GM15510 (cell line): ENCODE data around the gene SCGB1C2.

Source experiments
- POLR2A ChIP-seq: IDR thresholded peaks from 3 replicates; pipeline ENCODE4 v1.6.1; 2011; ENCODE audit warnings: borderline replicate concordance; ENCODE audit not compliant: insufficient read length; ENCODE audit errors: extremely low read depth

The SCGB1C2 gene

DNA sequence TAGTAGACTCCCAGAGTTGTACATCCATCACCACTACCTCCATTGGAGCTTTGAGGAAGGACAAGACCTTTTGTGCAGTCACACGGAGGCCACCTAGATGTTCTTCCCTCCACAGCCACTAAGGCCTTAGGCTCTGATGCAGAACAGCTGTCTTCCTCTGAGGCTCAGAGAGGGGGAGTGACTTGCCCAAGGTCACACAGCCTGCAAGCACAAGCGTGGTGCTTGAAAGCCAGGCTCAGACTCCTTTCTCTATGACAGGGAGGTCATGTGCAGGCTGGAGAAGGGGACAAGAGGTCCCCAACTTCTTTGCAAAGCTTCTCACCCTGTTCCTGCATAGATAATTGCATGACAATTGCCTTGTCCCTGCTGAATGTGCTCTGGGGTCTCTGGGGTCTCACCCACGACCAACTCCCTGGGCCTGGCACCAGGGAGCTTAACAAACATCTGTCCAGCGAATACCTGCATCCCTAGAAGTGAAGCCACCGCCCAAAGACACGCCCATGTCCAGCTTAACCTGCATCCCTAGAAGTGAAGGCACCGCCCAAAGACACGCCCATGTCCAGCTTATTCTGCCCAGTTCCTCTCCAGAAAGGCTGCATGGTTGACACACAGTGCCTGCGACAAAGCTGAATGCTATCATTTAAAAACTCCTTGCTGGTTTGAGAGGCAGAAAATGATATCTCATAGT lies 12.7 kb downstream of the SCGB1C2 start:
- no peak for TF ChIP-seq POLR2A

DNA sequence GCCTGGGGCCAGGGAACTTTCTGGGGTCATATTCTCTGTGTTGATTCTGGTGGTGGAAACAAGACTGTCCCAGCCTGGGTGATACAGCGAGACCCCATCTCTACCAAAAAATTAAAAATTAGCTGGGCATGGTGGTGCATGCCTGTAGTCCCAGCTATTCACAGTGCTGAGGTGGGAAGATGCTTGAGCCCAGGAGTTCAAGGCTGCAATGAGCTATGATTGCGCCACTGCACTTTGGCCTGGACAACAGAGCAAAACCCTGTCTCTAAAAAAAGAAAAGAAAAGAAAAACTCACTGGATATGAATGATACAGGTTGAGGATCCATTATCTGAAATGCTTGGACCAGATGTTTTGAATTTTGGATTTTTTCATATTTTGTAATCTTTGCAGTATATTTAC lies 13.6 kb downstream of the SCGB1C2 start:
- TF ChIP-seq POLR2A = no peak

DNA sequence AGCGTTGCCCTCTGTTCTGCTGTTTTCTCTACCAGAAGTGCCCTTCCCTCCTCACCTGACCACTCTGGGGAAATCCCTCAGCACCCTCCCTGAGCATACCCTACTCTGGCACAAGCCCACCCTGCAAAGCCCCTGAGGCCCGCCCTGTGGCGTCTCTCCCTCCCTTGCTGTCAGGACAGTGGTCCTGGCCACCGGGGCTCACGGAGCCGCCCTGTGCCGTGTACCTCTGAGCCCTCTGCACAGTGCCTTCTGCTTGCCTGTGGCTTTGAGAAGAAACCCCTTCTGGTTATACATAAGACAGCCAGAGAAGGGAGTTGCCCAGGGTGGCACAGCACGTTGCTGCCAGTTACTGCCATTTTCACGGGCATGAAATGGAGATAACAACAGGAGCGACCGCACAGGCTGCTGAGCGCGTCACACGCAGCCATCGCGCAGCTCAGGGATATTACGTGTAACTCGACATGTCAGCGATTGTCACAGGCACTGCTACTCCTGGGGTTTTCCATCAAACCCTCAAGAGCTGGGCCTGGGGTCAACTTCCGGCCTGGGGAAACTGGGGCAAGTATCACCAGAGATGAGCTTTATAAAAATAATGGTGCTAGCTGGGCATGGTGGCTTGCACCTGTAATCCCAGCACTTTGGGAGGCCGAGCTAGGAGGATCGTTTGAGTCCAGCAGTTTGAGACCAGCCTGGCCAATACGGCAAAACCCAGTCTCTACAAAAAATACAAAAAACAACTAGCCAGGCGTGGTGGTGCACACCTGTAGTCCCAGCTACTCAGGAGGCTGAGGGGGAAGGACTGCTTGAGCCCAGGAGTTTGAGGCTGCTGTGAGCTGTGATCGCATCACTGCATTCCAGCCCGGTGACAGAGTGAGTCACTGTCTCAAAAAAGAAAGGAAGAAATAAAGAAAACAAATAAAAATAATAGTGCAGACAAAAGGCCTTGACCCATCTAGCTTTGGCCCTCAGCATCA lies 14.8 kb downstream of the SCGB1C2 start:
- TF ChIP-seq POLR2A = no peak

DNA sequence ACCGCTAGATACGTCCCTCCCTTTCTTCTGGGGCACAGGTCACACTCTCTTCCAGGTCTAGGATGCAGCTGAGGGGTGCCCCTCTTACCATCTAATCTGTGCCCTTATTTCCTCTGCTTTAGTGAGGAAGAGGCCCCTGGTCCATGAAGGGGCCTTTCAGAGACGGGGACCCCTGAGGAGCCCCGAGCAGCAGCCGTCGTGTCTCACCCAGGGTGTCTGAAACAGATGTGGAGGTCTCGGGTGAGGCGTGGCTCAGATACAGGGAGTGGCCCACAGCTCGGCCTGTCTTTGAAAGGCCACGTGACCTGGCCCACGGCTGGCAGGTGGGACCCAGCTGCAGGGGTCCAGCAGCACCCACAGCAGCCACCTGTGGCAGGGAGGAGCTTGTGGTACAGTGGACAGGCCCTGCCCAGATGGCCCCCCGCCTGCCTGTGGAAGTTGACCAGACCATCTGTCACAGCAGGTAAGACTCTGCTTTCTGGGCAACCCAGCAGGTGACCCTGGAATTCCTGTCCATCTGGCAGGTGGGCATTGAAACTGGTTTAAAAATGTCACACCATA lies 15.6 kb downstream of the SCGB1C2 start:
- TF ChIP-seq POLR2A = no peak

DNA sequence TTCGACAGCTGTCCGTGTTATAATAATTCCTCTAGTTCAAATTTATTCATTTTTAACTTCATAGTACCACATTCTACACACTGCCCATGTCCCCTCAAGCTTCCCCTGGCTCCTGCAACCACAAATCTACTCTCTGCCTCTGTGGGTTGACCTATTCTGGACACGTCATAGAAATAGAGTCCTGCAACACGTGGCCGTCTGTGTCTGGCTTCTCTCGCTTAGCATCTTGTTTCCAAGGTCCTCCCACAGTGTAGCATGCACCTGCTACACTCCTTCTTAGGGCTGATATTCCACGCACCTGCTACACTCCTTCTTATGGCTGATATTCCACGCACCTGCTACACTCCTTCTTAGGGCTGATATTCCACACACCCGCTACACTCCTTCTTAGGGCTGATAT lies 16.5 kb downstream of the SCGB1C2 start:
- no peak for TF ChIP-seq POLR2A

DNA sequence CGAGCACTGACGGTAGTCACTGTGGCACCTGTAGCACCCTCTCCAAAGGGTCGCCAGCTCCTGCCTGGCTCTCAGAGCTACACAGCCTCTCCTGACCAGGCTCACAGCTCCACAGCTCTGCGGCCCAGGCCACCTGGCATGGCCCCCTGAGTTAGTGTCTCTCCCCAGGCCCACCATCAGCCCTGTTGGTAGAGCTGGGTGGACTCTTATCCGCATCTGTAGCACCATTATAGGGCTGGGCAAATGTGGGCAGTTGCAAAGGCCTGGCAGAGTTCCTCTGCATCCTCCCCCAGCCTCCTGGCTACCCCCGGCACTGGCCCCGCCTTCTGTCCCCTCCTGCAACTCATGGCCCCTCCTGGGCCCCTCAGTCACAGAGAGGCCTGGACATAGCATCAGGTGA lies 18.2 kb downstream of the SCGB1C2 start:
- no peak for TF ChIP-seq POLR2A

DNA sequence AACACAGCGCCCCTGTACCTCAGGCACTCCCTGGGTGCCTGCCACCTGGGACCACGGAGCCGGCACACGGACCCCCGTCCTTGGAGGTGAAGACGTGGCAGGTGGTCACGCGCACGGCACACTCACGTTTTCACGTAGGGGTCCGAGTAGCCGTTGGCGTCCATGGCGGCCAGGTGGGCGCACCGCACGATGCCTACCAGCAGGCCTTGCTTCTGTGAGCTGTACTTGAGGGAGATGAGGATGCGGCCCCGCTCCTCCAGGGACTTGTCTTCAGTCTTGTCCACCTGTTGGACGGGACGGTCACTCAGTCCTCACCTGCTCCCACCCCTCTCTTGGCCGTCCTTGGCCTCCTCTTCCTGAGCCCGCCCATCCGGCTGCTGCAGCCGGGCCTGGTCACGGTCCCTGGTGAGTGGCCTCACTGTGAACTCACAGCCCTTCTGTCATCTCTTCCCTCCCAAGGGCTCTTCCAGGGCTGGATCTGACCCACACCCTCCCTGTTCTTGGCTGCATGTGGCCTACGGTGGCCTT lies 18.8 kb downstream of the SCGB1C2 start:
- TF ChIP-seq POLR2A = no peak

DNA sequence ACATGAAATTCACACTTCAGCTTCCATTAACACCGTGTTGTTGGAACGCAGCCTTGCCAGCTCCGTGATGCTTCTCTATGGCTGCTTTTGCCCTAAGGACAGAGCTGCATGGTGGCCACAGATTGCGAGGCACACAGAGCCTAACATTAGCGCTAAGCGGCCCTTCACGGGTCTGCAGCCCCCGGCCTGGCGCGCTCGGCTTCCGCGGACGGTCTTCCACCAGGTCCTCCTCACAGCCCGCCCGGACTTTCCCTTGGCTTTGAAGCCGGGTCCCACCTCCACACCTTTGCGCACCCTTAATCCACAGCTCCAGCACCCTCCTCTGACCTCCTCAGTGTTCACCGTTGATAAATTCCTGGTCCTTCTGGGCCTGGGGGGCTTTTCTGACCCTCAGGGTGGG lies 19.6 kb downstream of the SCGB1C2 start:
- no peak for TF ChIP-seq POLR2A

DNA sequence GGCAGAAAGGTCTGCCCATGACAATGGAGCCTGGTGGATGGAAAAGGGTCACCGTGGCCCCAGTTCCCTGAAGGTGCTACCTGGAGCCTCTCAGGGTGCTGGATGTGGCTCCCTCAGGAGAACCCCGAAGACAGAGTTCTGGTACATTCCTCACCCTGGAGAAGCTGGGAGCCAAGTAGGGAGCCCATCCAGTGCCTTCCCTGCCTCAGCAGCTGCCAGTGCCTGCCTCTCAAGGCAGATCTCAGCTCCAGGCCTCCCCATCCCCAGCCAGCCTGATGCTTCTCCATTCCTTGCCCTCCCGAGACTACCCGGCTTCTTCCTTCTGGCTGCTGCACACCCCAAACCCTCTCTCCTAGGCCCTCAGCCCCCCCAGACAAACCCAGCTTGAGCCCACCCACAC lies 20.5 kb downstream of the SCGB1C2 start:
- TF ChIP-seq POLR2A = no peak

DNA sequence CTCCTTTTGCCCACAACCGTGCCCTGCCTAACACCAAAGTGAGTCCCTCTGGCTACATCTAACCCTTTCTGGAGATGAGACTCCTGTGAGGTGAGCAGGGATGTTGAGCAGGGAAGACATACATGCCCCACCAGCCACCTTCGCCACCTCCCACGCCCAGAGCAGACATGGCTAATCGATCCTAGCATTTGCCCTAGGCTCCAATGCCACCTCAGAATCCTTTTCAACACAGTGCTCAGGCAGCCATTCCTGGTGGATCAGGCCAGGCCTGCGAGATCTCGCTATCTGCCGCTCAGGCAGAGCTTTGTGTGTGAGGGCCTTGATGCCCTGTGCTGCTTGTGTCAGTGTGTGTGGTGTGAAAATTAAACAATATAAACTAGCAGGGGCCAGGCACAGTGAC lies 21.0 kb downstream of the SCGB1C2 start:
- TF ChIP-seq POLR2A = no peak

DNA sequence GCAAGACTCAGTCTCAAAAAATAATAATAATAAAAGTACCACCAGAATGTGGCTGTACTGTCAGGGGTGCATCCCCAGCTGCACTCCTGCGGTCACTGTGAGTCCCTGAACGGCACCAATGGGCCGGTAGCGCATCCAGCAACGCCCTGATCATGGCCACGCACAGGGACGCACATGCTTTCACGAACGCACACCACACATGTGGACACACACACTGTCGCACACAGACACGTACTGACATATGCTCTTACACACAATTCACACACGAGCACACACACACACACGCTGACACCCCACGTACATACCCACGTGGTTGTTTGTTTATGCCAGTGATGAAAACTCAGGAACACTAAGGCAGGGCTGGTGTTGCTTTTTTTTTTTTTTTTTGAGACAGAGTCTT lies 22.2 kb downstream of the SCGB1C2 start:
- TF ChIP-seq POLR2A = no peak

DNA sequence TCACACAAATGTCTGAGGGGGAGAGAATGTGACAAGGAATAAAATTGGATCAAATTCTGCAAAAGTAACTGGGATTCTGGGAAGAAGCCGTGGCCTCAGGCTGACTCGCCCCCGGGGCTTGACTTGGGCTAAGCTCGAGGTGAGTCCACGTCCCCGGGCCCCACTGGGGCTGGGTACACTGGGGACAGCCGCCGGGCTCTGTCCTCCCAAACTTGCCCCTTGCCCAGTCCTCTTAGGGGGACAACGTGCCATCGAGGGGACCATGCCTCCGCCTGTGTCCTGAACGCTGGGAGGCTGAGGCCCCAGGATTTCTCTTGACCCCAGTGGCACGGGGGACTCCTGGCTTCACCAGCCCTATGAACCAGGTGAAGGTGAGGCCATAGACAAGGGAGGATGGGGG lies 23.0 kb downstream of the SCGB1C2 start:
- TF ChIP-seq POLR2A = no peak

DNA sequence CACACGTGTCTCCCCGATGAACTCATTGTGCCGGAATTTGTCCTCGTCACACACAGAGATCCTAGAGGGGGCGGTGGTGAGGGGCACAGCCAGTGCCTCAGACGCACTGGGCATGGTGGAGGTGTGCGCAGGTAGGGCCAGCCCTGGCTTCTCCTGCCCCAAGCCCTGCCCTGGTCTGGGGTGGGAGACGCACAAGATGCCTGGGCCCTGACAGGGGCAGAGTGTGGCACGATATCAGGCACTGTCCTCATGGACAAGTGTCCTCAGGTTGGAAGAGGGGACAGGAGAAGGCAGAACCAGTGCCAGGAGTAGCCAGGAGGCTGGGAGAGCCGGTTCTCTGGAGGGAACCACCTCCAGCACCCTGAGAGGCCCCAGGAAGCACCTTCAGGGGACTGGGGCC lies 24.1 kb downstream of the SCGB1C2 start:
- no peak for TF ChIP-seq POLR2A

DNA sequence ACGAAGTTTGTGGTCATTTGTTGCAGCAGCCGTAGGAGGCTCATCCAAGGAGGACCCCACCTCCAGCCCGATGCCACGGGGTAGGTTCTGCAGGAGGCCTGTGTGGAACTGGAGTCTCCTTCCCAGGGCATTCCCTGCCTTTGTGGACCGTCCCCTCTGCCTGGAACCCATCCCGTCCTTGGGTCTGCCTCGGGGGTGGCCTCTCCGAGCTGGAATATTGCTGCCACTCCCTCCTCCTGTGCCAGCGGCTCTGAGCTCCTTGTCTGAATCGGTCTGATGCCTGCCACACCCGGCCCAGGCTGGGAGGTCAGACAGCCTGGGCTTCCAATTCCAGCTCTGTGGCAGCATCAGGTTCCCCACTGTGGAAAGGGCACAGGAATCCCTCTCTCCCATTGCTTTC lies 25.3 kb downstream of the SCGB1C2 start:
- no peak for TF ChIP-seq POLR2A

DNA sequence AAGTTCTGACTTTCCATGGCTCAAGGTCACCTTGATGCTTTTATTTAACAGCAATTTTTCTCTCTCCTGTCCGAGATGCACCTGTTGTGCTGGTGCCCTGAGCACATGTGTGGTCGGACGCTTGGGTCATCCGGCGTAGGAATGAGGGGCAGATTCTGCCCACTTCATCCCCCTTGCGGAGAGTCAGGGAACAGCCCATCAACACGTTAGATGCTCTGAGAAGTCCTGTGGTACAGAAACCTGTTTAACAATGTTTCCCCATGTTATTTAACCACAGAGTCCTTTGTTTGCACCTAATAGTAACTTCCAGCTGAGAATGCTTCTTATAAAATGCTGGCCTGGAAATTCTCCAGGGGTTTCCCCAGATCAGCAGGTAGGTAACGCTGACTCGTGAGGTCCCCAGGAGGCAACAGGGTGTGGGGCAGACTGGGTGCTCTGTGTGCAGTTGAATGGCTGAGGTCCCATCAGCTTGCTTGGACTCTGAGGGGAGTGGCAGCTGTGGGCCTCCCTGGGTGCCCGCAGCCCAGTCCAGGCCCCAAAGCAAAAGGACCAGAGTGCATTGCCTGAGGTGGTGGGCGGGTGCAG lies 26.2 kb downstream of the SCGB1C2 start:
- TF ChIP-seq POLR2A = no peak
